BLaER1 (cell line): Measurements from ENCODE around the gene CKAP2L.
"Not testable (repeated sequence)": the region's sequence is repeated elsewhere in the genome, so short reads cannot be mapped to it uniquely, and the experiment has no call there.

ENCODE experiments used
- H3K27ac ChIP-seq: shearing (Covaris generic); formaldehyde crosslinking; 2 replicates; pipeline ENCODE4 v1.8.1; 2022
- H3K27me3 ChIP-seq: shearing (Covaris generic); formaldehyde crosslinking; 2 replicates; pipeline ENCODE4 v1.8.1; 2022
- H3K36me3 ChIP-seq: shearing (Covaris generic); formaldehyde crosslinking; 2 replicates; pipeline ENCODE4 v1.8.1; 2022
- H3K4me1 ChIP-seq: shearing (Covaris generic); formaldehyde crosslinking; 2 replicates; pipeline ENCODE4 v1.8.1; 2022
- H3K4me2 ChIP-seq: shearing (Covaris generic); formaldehyde crosslinking; 2 replicates; pipeline ENCODE4 v1.8.1; 2022
- H3K4me3 ChIP-seq: shearing (Covaris generic); formaldehyde crosslinking; 2 replicates; pipeline ENCODE4 v1.8.1; 2022
- H3K9ac ChIP-seq: shearing (Covaris generic); formaldehyde crosslinking; 2 replicates; pipeline ENCODE4 v1.8.1; 2022
- H3K9me3 ChIP-seq: shearing (Covaris generic); formaldehyde crosslinking; 2 replicates; pipeline ENCODE4 v1.8.1; 2022
- H4K20me1 ChIP-seq: shearing (Covaris generic); formaldehyde crosslinking; 2 replicates; pipeline ENCODE4 v1.8.1; 2022
- Cebpa-rat ChIP-seq: shearing (Covaris generic); IDR thresholded peaks from 2 replicates; pipeline ENCODE4 v1.8.1; 2022

The CKAP2L gene

GRCh38 chr2:112714331-112714730 is 50.1 kb downstream of the CKAP2L start:
- no peak overlapping the region for H3K9ac ChIP-seq
- H3K4me2 ChIP-seq: no peak overlapping the region
- no peaks in the 10 kb centered on the region for H3K36me3 ChIP-seq
- no peaks in the 10 kb centered on the region; the same call in 1 of the 2 replicates for H3K9me3 ChIP-seq
- no peaks in the 10 kb centered on the region for H4K20me1 ChIP-seq
- no peak for TF ChIP-seq Cebpa-rat
- H3K4me3 ChIP-seq: no peak overlapping the region
- peaks cover 29% of the 10 kb centered on the region for H3K4me1 ChIP-seq
- no peaks in the 10 kb centered on the region for H3K27me3 ChIP-seq
- no peak overlapping the region for H3K27ac ChIP-seq

GRCh38 chr2:112713926-112714325 is 50.5 kb downstream of the CKAP2L start:
- peak overlapping the region; percentile 49 for H3K4me2 ChIP-seq
- TF ChIP-seq Cebpa-rat: no peak

GRCh38 chr2:112713585-112713925 is 50.9 kb downstream of the CKAP2L start:
- Histone ChIP-seq H3K27me3 (no peaks in the 10 kb centered on the region), H3K9me3 (no peaks in the 10 kb centered on the region; the same call in 1 of the 2 replicates), H3K4me3 (no peak overlapping the region), H3K4me2 (peak overlapping the region; percentile 49), H3K36me3 (no peaks in the 10 kb centered on the region), H3K27ac (no peak overlapping the region), H3K4me1 (peaks cover 37% of the 10 kb centered on the region), H4K20me1 (no peaks in the 10 kb centered on the region), H3K9ac (no peak overlapping the region)
- no peak for TF ChIP-seq Cebpa-rat

More at GRCh38 chr2:112713926-112714325, 50.5 kb downstream of the CKAP2L start:
- no peaks in the 10 kb centered on the region for H4K20me1 ChIP-seq
- no peak overlapping the region for H3K27ac ChIP-seq
- no peaks in the 10 kb centered on the region for H3K27me3 ChIP-seq
- no peaks in the 10 kb centered on the region for H3K36me3 ChIP-seq
- peaks cover 33% of the 10 kb centered on the region for H3K4me1 ChIP-seq
- H3K9me3 ChIP-seq: no peaks in the 10 kb centered on the region; the same call in 1 of the 2 replicates
- H3K9ac ChIP-seq: no peak overlapping the region
- no peak overlapping the region for H3K4me3 ChIP-seq

- peak overlapping the region; percentile 49 for H3K4me2 ChIP-seq
- H3K4me1 ChIP-seq: peaks cover 42% of the 10 kb centered on the region
- no peak overlapping the region for H3K9ac ChIP-seq
- no peak overlapping the region for H3K27ac ChIP-seq
- no peak for TF ChIP-seq Cebpa-rat
- H3K27me3 ChIP-seq: no peaks in the 10 kb centered on the region
- no peaks in the 10 kb centered on the region for H3K36me3 ChIP-seq
- no peaks in the 10 kb centered on the region; the same call in 1 of the 2 replicates for H3K9me3 ChIP-seq
- H3K4me3 ChIP-seq: no peak overlapping the region
- H4K20me1 ChIP-seq: no peaks in the 10 kb centered on the region
Measured at GRCh38 chr2:112712903-112713584, 51.4 kb downstream of the CKAP2L start.

GRCh38 chr2:112712465-112712864 is 51.9 kb downstream of the CKAP2L start:
- Histone ChIP-seq H3K27me3 (no peaks in the 10 kb centered on the region), H3K9ac (no peak overlapping the region), H4K20me1 (no peaks in the 10 kb centered on the region), H3K9me3 (no peaks in the 10 kb centered on the region; the same call in 1 of the 2 replicates), H3K36me3 (no peaks in the 10 kb centered on the region), H3K4me2 (peak overlapping the region; percentile 15), H3K4me1 (peaks cover 48% of the 10 kb centered on the region), H3K27ac (no peak overlapping the region), H3K4me3 (no peak overlapping the region)
- TF ChIP-seq Cebpa-rat: no peak

- Histone ChIP-seq H3K4me1 (peaks cover 61% of the 10 kb centered on the region), H4K20me1 (no peaks in the 10 kb centered on the region), H3K9ac (no peak overlapping the region), H3K27ac (no peak overlapping the region), H3K9me3 (no peaks in the 10 kb centered on the region), H3K36me3 (no peaks in the 10 kb centered on the region), H3K4me2 (no peak overlapping the region), H3K4me3 (no peak overlapping the region), H3K27me3 (no peaks in the 10 kb centered on the region)
- no peak for TF ChIP-seq Cebpa-rat
Measured at GRCh38 chr2:112710956-112711750, 53.3 kb downstream of the CKAP2L start.

- Histone ChIP-seq H3K27me3 (no peaks in the 10 kb centered on the region), H3K4me2 (peak overlapping the region; percentile 73), H4K20me1 (no peaks in the 10 kb centered on the region), H3K27ac (no peak overlapping the region), H3K9ac (no peak overlapping the region), H3K9me3 (no peaks in the 10 kb centered on the region), H3K4me3 (no peak overlapping the region), H3K4me1 (peaks cover 70% of the 10 kb centered on the region), H3K36me3 (no peaks in the 10 kb centered on the region)
- no peak for TF ChIP-seq Cebpa-rat
Measured at GRCh38 chr2:112709703-112710102, 54.7 kb downstream of the CKAP2L start.

- Histone ChIP-seq H3K4me3 (no peak overlapping the region), H3K27ac (peak overlapping the region; percentile 36; the same call in 1 of the 2 replicates), H3K27me3 (no peaks in the 10 kb centered on the region), H3K9me3 (no peaks in the 10 kb centered on the region), H3K4me2 (peak overlapping the region; percentile 73), H4K20me1 (no peaks in the 10 kb centered on the region), H3K4me1 (peaks cover 70% of the 10 kb centered on the region), H3K36me3 (no peaks in the 10 kb centered on the region), H3K9ac (peak overlapping the region; percentile 49; the same call in 1 of the 2 replicates)
- no peak for TF ChIP-seq Cebpa-rat
Measured at GRCh38 chr2:112708968-112709367, 55.4 kb downstream of the CKAP2L start.

- peak; percentile 62; the same call in 1 of the 2 replicates for TF ChIP-seq Cebpa-rat
- peak overlapping the region; percentile 68 for H3K4me2 ChIP-seq
- H3K27ac ChIP-seq, H3K27me3 ChIP-seq, H4K20me1 ChIP-seq, H3K36me3 ChIP-seq, H3K4me3 ChIP-seq, H3K9ac ChIP-seq, H3K9me3 ChIP-seq: not testable (repeated sequence)
- peaks cover 51% of the 10 kb centered on the region for H3K4me1 ChIP-seq
Measured at GRCh38 chr2:112706947-112707346, 57.5 kb downstream of the CKAP2L start.

GRCh38 chr2:112706170-112706664 is 58.2 kb downstream of the CKAP2L start:
- H3K4me3 ChIP-seq: no peak overlapping the region
- no peak for TF ChIP-seq Cebpa-rat
- peaks cover 51% of the 10 kb centered on the region for H3K4me1 ChIP-seq
- H4K20me1 ChIP-seq: no peaks in the 10 kb centered on the region
- H3K36me3 ChIP-seq: no peaks in the 10 kb centered on the region
- peak overlapping the region; percentile 68 for H3K4me2 ChIP-seq
- H3K27me3 ChIP-seq: no peaks in the 10 kb centered on the region
- H3K27ac ChIP-seq: peak overlapping the region; percentile 29; the same call in 1 of the 2 replicates
- H3K9ac ChIP-seq: no peak overlapping the region; the same call in 1 of the 2 replicates
- no peaks in the 10 kb centered on the region for H3K9me3 ChIP-seq
